DND-41 (cell line): ENCODE data around the gene SVIL.

Experiments used
- ATAC-seq: fragments of 200-7000 bp; cut with Tn5 transposase; 3 replicates; pipeline ENCODE4 v1.9.1; 2021; ENCODE audit warnings: low read depth; ENCODE audit not compliant: insufficient read depth
- DNase-seq: peaks from one replicate; pipeline ENCODE4 v3.0.0-alpha.2; 2020
- H2AFZ ChIP-seq: 2 replicates; pipeline ENCODE4 v1.6.0; 2012; ENCODE audit warnings: low read depth, low read length
- H3K27ac ChIP-seq: 2 replicates; pipeline ENCODE4 v1.5.1; 2012; ENCODE audit warnings: low read length, inconsistent platforms
- H3K27me3 ChIP-seq: fragments of 200-600 bp; sonication (generic); 2 replicates; pipeline ENCODE4 v1.6.0; 2012; ENCODE audit warnings: low read length, mild to moderate bottlenecking, inconsistent platforms; ENCODE audit not compliant: insufficient read depth, poor library complexity
- H3K36me3 ChIP-seq: 2 replicates; pipeline ENCODE4 v1.5.1; 2012; ENCODE audit warnings: low read length, inconsistent platforms; ENCODE audit not compliant: insufficient read depth
- H3K4me1 ChIP-seq: 2 replicates; pipeline ENCODE4 v1.5.1; 2012; ENCODE audit warnings: mild to moderate bottlenecking, low read length; ENCODE audit not compliant: insufficient read depth
- H3K4me2 ChIP-seq: 2 replicates; pipeline ENCODE4 v1.6.0; 2012; ENCODE audit warnings: mild to moderate bottlenecking, moderate library complexity, low read length, inconsistent platforms; ENCODE audit not compliant: insufficient read depth
- H3K4me3 ChIP-seq, 2 experiments: fragments of 200-600 bp in 1 of 2; shearing (Covaris generic) in 1 of 2; 2 replicates each; pipeline ENCODE4 v1.5.1; 2012 to 2016; ENCODE audit warnings: inconsistent platforms in 2 of 2, low read length in 2 of 2, mild to moderate bottlenecking in 2 of 2, low read depth in 1 of 2, moderate library complexity in 1 of 2
- H3K79me2 ChIP-seq: 2 replicates; pipeline ENCODE4 v1.6.0; 2012; ENCODE audit warnings: low read length, inconsistent platforms; ENCODE audit not compliant: insufficient read depth
- H3K9ac ChIP-seq: 2 replicates; pipeline ENCODE4 v1.6.0; 2012; ENCODE audit warnings: low read depth, mild to moderate bottlenecking, inconsistent platforms, low read length, moderate library complexity
- H3K9me3 ChIP-seq: 2 replicates; pipeline ENCODE4 v1.5.1; 2012; ENCODE audit warnings: low read length, moderate library complexity, mild to moderate bottlenecking, inconsistent platforms; ENCODE audit not compliant: insufficient read depth, severe bottlenecking
- H4K20me1 ChIP-seq: 2 replicates; pipeline ENCODE4 v1.6.0; 2012; ENCODE audit warnings: low read length; ENCODE audit not compliant: insufficient read depth
- EZH2 ChIP-seq: IDR thresholded peaks from 3 replicates; pipeline ENCODE4 v1.6.1; 2012; ENCODE audit warnings: borderline replicate concordance, low read depth, mild to moderate bottlenecking, moderate library complexity, low read length, inconsistent platforms; ENCODE audit not compliant: severe bottlenecking
- TF ChIP-seq, protein P1 (sequence below): IDR thresholded peaks from 2 replicates; pipeline ENCODE4 v1.5.1; 2012; ENCODE audit warnings: borderline replicate concordance, low read length, moderate library complexity, mild to moderate bottlenecking; ENCODE audit not compliant: poor library complexity, severe bottlenecking; ENCODE audit errors: extremely low read depth

The SVIL gene

DNA sequence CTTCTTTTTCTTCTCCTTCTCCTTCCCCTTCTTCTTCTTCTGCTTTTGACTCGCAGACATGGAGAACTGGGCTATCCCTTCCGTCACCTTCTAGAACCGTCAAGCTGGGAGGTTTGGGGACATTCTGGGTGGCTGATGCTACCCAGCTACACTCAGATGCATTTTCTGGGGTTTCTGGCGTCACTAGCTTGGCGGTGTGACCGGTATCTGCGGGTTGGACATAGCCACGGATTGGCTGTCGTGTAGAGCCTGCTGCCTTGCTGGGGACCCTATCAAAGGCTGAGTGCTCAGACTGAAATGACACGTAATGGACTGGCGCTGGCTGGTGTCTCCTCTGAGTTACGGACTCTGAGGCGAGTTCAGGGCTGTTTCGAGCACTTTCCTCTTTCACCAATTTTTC lies 101.7 kb downstream of the SVIL start:
- Histone ChIP-seq H3K4me2 (no peak overlapping the region), H3K4me1 (no peaks in the 10 kb centered on the region), H3K27ac (no peak overlapping the region), H3K4me3 (no peak overlapping the region), H3K9ac (no peak overlapping the region), H3K27me3 (no peaks in the 10 kb centered on the region), H3K9me3 (no peaks in the 10 kb centered on the region), H3K36me3 (peaks cover 30% of the 10 kb centered on the region), H3K79me2 (no peaks in the 10 kb centered on the region), H2AFZ (no peak overlapping the region), H4K20me1 (peaks cover 6% of the 10 kb centered on the region; the same call in 1 of the 2 replicates)
- TF ChIP-seq, protein P1, sequence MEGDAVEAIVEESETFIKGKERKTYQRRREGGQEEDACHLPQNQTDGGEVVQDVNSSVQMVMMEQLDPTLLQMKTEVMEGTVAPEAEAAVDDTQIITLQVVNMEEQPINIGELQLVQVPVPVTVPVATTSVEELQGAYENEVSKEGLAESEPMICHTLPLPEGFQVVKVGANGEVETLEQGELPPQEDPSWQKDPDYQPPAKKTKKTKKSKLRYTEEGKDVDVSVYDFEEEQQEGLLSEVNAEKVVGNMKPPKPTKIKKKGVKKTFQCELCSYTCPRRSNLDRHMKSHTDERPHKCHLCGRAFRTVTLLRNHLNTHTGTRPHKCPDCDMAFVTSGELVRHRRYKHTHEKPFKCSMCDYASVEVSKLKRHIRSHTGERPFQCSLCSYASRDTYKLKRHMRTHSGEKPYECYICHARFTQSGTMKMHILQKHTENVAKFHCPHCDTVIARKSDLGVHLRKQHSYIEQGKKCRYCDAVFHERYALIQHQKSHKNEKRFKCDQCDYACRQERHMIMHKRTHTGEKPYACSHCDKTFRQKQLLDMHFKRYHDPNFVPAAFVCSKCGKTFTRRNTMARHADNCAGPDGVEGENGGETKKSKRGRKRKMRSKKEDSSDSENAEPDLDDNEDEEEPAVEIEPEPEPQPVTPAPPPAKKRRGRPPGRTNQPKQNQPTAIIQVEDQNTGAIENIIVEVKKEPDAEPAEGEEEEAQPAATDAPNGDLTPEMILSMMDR, result no peak
- no peak for TF ChIP-seq EZH2
- ATAC-seq (no peak), DNase-seq (no peak)

DNA sequence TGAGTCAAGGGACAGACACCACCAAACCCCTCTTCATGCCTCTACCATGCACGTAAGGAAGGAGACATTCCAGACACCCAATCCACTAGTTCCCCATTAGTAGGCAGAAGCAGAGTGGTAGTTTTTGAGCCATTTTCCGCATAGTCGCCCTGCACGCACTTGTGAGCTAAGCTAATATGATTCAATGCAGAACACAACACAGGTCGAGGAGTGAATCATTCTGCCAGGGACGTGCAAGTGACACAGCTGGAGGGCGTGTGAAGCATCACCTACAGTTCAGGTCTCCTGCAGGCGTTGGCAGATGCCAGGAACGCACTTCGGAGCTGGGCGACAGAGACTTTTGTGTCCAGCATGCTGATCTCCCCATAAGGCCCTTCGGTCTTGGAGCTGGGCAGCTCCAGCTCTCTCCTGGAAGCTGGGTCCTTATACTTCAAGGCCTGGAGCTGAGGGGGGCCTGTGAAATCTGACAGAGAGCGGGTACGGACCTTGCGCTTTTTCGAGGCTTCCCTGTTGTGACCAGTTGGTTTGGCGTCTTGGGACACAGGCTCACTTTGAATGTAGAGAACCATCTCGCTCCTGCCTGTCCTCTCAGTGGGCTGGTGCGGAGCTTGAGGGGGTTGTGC lies 102.4 kb downstream of the SVIL start:
- ATAC-seq (no peak), DNase-seq (no peak)
- H3K4me2 ChIP-seq, result no peak overlapping the region

DNA sequence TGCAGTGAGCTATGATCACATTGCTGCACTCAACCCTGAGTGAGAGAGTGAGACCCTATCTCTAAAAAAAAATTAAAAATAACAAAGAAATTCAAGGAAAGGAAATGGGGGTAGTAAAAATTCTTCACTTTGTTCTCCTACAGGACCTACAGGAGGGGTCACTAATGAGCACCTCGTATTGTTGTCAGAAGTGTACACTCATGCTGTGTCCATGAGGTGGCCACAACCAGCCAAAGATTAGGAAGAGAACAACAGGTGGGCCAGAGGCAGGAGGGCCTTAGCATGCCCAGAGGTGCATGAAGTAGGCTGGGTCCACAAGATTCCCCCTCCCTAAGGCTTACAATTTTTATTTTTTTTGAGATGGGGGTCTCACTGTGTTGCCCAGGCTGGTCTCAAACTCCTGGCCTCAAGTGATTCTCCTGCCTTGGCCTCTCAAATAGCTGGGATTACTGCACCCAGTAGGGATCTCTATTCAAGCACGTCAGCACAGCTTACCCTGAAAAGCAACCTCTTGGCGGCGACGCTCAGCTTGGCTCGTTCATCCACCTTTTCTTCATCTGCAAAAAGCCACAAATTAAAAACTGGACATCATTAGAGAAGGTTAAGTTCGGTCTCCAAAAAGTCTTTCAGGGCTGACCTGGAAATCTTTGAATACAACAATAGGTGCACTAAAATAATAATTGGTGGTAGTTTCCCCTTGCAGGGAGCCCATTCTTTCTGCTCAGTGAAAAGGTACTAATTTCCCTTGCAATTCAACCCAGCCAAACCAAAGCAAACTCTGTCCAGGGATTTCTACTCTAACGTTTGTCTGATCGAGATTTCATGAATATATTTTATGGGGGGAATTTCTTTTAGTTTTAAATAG lies 104.4 kb downstream of the SVIL start:
- Histone ChIP-seq H3K79me2 (no peaks in the 10 kb centered on the region), H3K9ac (no peak overlapping the region), H3K27me3 (no peaks in the 10 kb centered on the region), H3K9me3 (no peaks in the 10 kb centered on the region), H3K4me2 (no peak overlapping the region), H3K27ac (no peak overlapping the region), H2AFZ (no peak overlapping the region), H4K20me1 (peaks cover 6% of the 10 kb centered on the region; the same call in 1 of the 2 replicates), H3K4me1 (no peaks in the 10 kb centered on the region), H3K4me3 (no peak overlapping the region), H3K36me3 (peaks cover 33% of the 10 kb centered on the region)
- no peak for TF ChIP-seq EZH2
- TF ChIP-seq, protein P1, result no peak
- ATAC-seq (no peak), DNase-seq (no peak)

More for the DNA sequence above, 102.4 kb downstream of the SVIL start:
- Histone ChIP-seq H3K27ac (no peak overlapping the region), H2AFZ (no peak overlapping the region), H3K27me3 (no peaks in the 10 kb centered on the region), H3K9ac (no peak overlapping the region), H3K36me3 (peaks cover 30% of the 10 kb centered on the region), H3K9me3 (no peaks in the 10 kb centered on the region), H3K4me1 (no peaks in the 10 kb centered on the region), H4K20me1 (peaks cover 6% of the 10 kb centered on the region; the same call in 1 of the 2 replicates), H3K4me3 (no peak overlapping the region), H3K79me2 (no peaks in the 10 kb centered on the region)
- no peak for TF ChIP-seq EZH2
- TF ChIP-seq, protein P1, result no peak
